ENCODE results near the gene MYADML2.

DNA sequence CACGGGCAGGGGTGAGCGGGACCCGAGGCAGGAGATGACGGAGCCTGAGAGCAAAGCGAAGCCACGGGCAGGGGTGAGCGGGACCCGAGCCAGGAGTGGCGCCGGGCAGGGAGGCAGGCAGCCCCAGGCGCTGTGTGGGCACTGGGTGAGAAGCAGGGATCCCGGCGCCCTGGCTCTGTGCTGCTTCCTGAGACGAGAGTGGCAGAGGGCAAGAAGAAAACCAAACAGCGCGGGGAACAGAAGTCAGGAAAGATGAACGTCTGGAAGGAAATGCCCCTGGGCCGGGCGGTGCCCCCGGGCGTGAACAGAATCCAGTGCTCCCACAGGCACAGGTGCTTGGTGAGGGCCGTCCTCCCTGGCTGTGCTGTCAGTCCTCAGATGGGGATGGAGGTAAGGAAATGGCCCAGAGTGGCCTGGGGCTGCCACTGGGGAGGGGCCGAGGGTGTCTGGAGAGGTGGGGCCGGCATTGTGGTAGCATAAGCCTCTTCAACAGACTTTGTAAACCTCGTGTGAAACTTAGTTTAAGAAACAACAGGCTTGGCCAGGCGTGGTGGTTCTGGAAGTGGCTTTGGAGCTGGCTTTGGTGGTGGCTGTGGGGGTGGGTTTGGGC is 40.2 kb upstream of the MYADML2 start:
- no peak for TF ChIP-seq EGR1 (IDR thresholded peaks at IDR 0.05)
- TF ChIP-seq, protein P1, sequence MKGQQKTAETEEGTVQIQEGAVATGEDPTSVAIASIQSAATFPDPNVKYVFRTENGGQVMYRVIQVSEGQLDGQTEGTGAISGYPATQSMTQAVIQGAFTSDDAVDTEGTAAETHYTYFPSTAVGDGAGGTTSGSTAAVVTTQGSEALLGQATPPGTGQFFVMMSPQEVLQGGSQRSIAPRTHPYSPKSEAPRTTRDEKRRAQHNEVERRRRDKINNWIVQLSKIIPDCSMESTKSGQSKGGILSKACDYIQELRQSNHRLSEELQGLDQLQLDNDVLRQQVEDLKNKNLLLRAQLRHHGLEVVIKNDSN (IDR thresholded peaks at IDR 0.05), result no peak
- TF ChIP-seq NFIC (IDR thresholded peaks at IDR 0.05), result no peak
- TF ChIP-seq FOXM1 (IDR thresholded peaks at IDR 0.05; ENCODE audit: borderline replicate concordance, low read depth), result no peak
- no peak for TF ChIP-seq CEBPB (IDR thresholded peaks at IDR 0.05)
- no peak for TF ChIP-seq EP300 (IDR thresholded peaks at IDR 0.05; ENCODE audit: borderline replicate concordance)
- no peak for TF ChIP-seq CREB1 (IDR thresholded peaks at IDR 0.05; ENCODE audit: low read depth)
- no peak for TF ChIP-seq RAD21 (IDR thresholded peaks at IDR 0.05; ENCODE audit: low read depth)
- TF ChIP-seq, protein P2, sequence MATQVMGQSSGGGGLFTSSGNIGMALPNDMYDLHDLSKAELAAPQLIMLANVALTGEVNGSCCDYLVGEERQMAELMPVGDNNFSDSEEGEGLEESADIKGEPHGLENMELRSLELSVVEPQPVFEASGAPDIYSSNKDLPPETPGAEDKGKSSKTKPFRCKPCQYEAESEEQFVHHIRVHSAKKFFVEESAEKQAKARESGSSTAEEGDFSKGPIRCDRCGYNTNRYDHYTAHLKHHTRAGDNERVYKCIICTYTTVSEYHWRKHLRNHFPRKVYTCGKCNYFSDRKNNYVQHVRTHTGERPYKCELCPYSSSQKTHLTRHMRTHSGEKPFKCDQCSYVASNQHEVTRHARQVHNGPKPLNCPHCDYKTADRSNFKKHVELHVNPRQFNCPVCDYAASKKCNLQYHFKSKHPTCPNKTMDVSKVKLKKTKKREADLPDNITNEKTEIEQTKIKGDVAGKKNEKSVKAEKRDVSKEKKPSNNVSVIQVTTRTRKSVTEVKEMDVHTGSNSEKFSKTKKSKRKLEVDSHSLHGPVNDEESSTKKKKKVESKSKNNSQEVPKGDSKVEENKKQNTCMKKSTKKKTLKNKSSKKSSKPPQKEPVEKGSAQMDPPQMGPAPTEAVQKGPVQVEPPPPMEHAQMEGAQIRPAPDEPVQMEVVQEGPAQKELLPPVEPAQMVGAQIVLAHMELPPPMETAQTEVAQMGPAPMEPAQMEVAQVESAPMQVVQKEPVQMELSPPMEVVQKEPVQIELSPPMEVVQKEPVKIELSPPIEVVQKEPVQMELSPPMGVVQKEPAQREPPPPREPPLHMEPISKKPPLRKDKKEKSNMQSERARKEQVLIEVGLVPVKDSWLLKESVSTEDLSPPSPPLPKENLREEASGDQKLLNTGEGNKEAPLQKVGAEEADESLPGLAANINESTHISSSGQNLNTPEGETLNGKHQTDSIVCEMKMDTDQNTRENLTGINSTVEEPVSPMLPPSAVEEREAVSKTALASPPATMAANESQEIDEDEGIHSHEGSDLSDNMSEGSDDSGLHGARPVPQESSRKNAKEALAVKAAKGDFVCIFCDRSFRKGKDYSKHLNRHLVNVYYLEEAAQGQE (IDR thresholded peaks at IDR 0.05; ENCODE audit: low read depth), result no peak
- no peak for TF ChIP-seq TEAD4 (IDR thresholded peaks at IDR 0.05)
- no peak for TF ChIP-seq YY1 (IDR thresholded peaks at IDR 0.05; ENCODE audit: low read depth)
- TF ChIP-seq MAX (IDR thresholded peaks at IDR 0.05), result no peak
- no peak for TF ChIP-seq TAF1 (IDR thresholded peaks at IDR 0.05; ENCODE audit: low read depth)
- no peak for TF ChIP-seq TCF12 (IDR thresholded peaks at IDR 0.05; ENCODE audit: low read depth)
